ENCODE data around the gene HSBP1L1. TPM values are rescaled to one million over a fixed set of nuclear protein-coding genes. Genes with fewer than 3 reads are reported as not detected.

HSBP1L1 gene
- total RNA-seq, 1 experiment from 2014 or later, result 18.1 TPM

DNA sequence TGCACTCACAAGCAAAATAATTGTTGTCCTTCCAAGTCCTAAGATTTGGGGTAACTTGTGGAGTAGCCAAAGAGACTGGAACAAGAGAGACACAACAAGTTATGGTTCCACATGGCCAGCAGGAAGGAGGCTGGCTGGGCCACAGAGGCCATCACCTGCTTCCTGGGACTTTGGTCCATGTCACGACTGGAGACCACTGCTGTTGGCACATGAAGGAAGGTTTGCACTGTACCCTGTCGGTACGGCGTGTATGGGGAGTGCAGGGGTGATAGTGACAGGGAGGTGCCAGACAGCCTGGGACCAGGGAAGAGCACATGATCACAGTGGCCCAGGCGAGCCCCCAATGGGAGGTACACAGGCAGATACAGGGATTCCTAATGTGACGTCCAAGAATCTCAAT, 28.5 kb upstream of the HSBP1L1 start:
- H3K4me3 ChIP-seq, result no peak overlapping the region
- peaks cover 20% of the 10 kb centered on the region for H3K9me3 ChIP-seq (replicated peaks)

DNA sequence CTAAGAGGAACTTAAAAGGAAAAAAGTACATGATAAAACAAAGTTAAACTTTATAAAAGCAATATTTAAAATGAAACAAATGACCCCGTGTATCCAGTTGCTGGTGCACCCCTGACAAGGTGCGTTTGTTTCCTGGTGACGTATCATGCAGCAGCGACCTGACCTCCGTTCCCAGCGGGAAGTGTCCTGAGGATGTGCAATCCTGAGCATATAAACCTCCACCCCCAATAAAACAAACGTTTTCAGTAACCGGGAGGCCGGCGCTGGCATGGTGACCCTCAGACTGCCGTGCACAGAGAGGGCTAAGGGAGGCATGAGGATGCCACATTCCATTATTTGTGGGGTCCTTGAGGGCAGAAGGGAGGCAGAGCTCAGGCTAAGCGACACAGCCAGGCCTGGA, 27.8 kb upstream of the HSBP1L1 start:
- Histone ChIP-seq H3K9me3 (replicated peaks) (peaks cover 17% of the 10 kb centered on the region), H3K4me1 (replicated peaks) (no peaks in the 10 kb centered on the region), H3K27me3 (replicated peaks) (no peaks in the 10 kb centered on the region), H3K36me3 (peaks cover 31% of the 10 kb centered on the region), H3K27ac (no peak overlapping the region), H3K4me3 (no peak overlapping the region)
- no peak for DNase-seq (ENCODE audit: low read depth in 1 of 2, low spot score in 2 of 2)

More for the DNA sequence above, 28.5 kb upstream of the HSBP1L1 start:
- DNase-seq (ENCODE audit: low read depth in 1 of 2, low spot score in 2 of 2), result no peak
- Histone ChIP-seq H3K27me3 (replicated peaks) (no peaks in the 10 kb centered on the region), H3K36me3 (peaks cover 27% of the 10 kb centered on the region), H3K4me1 (replicated peaks) (no peaks in the 10 kb centered on the region), H3K27ac (no peak overlapping the region)

DNA sequence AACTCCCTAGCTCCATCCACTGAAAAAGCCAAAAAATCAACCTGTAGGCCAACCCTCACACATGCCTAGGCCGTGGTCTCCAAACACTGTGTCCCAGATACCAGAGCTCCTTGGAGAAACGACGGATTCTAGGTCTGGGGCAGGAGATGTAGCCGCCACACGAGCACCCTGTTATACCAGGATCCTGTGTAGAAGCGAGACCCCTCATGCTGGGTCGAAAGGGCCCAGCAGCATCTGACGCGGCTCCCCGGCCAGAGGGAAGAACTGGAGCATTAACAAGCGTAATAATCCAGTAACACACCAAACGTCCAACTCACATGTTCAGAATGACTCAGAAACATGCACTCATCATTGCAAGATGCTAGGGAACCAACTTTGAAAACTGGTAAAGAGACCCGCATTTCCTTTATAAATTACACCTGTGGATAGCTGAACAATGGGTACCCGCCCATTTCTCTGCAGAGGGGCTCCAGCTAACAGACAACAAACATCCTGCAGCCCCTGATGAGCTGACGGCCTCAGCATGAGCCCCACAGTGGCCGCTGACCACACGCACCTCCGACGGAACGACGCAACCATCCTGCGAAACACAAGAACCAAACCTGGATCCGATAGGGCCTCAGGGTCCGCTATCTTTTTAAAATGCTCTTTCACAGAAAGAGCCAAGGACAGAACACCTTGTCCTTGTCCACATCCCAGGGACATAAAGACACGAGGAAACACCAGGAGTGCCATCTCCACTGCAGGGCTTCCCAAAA, 27.2 kb upstream of the HSBP1L1 start:
- Histone ChIP-seq H3K36me3 (peaks cover 33% of the 10 kb centered on the region), H3K27me3 (replicated peaks) (no peaks in the 10 kb centered on the region), H3K4me3 (no peak overlapping the region), H3K9me3 (replicated peaks) (peaks cover 17% of the 10 kb centered on the region), H3K27ac (no peak overlapping the region), H3K4me1 (replicated peaks) (no peaks in the 10 kb centered on the region)
- peak in 1 of 2 experiments; percentile 27 for DNase-seq (ENCODE audit: low read depth in 1 of 2, low spot score in 2 of 2)

DNA sequence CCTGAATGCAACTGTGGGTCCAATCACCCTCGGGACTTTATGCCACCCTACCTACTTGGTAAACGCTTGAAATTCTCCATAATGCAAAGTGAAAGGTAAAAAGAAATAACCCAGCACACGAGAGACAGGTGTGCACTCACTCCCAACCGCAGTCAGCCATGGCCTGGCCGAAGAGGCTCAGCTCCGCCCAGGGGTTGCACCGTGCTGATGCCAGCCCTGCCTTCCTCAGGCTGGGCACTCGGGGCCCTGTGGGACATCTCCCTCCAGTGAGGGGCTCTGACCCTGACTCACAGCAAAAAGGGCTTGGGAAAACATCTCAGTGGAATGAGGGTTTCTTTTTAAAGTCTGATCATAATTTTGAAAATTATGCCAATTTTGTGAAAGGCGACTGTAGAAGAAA, 26.2 kb upstream of the HSBP1L1 start:
- Histone ChIP-seq H3K27ac (no peak overlapping the region), H3K9me3 (replicated peaks) (peaks cover 14% of the 10 kb centered on the region), H3K36me3 (peaks cover 40% of the 10 kb centered on the region), H3K4me3 (no peak overlapping the region), H3K4me1 (replicated peaks) (no peaks in the 10 kb centered on the region), H3K27me3 (replicated peaks) (no peaks in the 10 kb centered on the region)
- DNase-seq (ENCODE audit: low read depth in 1 of 2, low spot score in 2 of 2), result no peak

DNA sequence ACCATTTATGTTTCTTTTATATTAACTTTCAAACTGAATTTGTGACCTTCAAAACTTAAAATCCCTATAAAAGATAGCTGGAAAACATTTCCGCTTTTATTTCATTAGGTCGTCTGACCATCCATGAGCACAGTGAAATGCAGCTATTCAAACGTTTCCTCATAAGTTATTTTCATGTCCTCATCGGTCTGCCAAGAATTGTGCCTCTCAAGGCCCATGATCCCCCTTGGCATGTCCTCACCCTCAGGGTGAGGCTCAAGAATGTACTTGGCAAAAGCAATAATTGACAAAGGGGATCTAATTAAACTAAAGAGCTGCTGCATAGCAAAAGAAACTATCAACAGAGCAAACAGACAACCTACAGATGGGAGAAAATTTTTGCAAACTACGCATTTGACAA, 25.3 kb upstream of the HSBP1L1 start:
- DNase-seq (ENCODE audit: low read depth in 1 of 2, low spot score in 2 of 2), result no peak
- H3K27me3 ChIP-seq (replicated peaks), result no peaks in the 10 kb centered on the region
- H3K4me1 ChIP-seq (replicated peaks), result no peaks in the 10 kb centered on the region
- H3K4me3 ChIP-seq, result no peak overlapping the region
- H3K36me3 ChIP-seq, result peaks cover 40% of the 10 kb centered on the region
- no peak overlapping the region for H3K27ac ChIP-seq
- H3K9me3 ChIP-seq (replicated peaks), result peaks cover 14% of the 10 kb centered on the region

DNA sequence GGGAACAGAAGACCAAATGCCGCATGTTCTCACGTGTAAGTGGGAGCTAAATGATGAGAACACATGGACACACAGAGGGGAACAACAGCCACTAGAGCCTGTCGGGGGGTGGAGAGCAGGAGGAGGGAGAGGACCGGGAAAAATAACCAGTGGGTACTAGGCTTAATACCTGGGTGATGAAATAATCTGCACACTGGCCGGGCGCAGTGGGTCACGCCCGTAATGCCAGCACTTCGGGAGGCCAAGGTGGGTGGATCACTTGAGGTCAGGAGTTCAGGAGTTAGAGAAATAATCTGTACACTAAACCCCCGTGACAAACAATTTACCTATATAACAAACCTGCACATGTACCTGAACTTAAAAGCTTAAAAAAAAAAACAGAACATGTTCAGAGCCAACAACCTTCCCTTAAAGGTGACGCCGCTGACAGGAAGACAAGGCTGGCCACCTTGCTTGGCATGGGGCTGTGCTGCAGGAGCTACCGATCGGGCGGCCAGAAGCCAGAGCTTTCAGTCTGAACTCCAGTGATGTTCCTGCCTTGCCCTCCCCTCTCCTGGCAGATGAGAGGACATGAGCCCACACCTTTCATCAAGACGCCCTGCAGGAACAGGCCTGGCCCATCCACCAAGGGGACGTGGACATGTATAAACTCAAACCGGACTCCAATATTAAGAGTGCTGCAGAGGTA, 24.2 kb upstream of the HSBP1L1 start:
- Histone ChIP-seq H3K27me3 (replicated peaks) (no peaks in the 10 kb centered on the region), H3K4me3 (no peak overlapping the region), H3K4me1 (replicated peaks) (no peaks in the 10 kb centered on the region), H3K36me3 (peaks cover 32% of the 10 kb centered on the region), H3K27ac (no peak overlapping the region), H3K9me3 (replicated peaks) (peaks cover 14% of the 10 kb centered on the region)
- DNase-seq (ENCODE audit: low read depth in 1 of 2, low spot score in 2 of 2), result peak in 1 of 2 experiments; percentile 20

DNA sequence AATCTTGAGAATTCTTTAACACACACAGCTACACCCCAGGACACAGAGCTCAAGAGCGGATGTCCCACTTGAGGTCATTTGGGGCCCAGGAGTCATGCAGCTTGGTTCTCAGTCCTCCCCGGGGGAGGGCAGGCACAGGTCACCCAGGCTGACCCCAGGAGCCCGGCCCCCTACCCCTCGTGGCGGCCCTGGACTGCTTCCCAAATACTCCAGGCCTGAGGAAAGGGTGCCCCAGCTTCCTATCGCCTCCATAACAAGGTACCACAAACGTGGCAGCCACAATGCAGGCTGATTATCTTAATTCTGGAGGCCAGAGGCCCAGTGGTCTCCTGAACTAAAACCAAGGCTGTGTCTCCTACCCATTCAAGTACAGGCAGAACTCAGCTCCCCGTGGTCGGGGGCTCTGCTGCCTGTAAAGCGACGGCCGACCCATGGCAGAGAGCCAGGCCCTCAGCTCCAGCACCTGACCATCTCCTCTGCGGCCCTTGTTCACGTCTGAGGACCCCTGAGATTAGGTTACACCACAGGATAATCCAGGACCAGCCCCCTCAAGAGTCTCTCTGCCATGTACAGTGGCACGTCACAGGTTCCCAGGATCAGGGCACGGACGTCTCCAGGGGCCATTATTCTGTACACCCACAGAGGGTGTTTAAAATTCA, 23.5 kb upstream of the HSBP1L1 start:
- Histone ChIP-seq H3K27ac (no peak overlapping the region), H3K9me3 (replicated peaks) (peaks cover 9% of the 10 kb centered on the region), H3K36me3 (peaks cover 31% of the 10 kb centered on the region), H3K4me3 (no peak overlapping the region), H3K27me3 (replicated peaks) (no peaks in the 10 kb centered on the region), H3K4me1 (replicated peaks) (no peaks in the 10 kb centered on the region)
- DNase-seq (ENCODE audit: low read depth in 1 of 2, low spot score in 2 of 2), result peak in 1 of 2 experiments; percentile 32

DNA sequence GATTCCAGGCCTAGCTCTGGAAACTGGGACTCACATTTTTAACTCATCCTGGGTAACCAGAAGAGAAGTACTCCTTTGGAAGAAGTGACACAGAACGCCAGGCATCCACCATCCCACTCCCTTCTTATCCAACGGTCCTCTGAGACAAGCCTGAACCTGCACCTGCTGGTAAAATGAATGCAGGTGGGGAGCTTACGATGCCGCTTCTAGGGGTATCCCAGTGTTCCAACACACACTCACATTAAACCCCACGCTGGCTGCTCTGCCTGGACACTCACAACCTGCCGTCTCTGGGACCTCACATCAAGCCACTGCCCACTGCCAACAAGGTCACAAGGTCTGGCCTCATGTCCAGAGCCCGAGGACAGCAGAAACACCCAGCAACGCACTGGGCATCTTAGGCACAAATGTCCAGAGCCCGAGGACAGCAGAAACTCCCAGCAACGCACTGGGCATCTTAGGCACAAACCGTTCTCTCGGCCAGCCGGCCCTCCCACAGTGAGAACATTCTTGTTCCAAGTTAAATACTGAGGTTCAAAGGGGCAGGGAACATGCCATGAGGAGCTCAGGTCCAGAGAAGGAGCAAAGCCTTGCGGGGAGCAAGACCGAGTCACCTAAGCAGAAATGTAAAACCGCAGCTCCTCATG, 22.8 kb upstream of the HSBP1L1 start:
- Histone ChIP-seq H3K36me3 (peaks cover 25% of the 10 kb centered on the region), H3K4me3 (no peak overlapping the region), H3K4me1 (replicated peaks) (no peaks in the 10 kb centered on the region), H3K27me3 (replicated peaks) (no peaks in the 10 kb centered on the region), H3K27ac (no peak overlapping the region), H3K9me3 (replicated peaks) (peaks cover 7% of the 10 kb centered on the region)
- peak in 1 of 2 experiments; percentile 31 for DNase-seq (ENCODE audit: low read depth in 1 of 2, low spot score in 2 of 2)

DNA sequence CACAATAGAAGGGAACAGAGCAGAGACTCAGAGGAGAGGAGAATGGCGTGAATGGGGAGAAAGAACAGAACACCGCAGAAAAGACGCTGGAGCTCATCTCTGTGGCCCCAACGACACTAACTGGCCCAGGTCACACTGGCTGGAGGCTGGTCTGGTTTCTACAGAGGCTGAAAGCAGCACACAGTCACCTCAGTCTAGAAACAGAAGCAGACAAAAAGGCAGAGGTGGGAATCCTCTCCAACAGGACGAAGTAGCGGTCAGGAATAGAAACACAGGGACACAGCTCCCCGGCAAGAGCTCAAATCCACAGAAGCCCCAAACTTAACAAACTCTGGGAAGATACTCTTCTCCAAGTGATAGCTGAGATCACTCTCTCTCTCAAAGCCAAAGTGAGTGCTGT, 22.2 kb upstream of the HSBP1L1 start:
- Histone ChIP-seq H3K4me1 (replicated peaks) (no peaks in the 10 kb centered on the region), H3K9me3 (replicated peaks) (peaks cover 4% of the 10 kb centered on the region), H3K27ac (no peak overlapping the region), H3K4me3 (no peak overlapping the region), H3K36me3 (peaks cover 23% of the 10 kb centered on the region), H3K27me3 (replicated peaks) (no peaks in the 10 kb centered on the region)
- DNase-seq (ENCODE audit: low read depth in 1 of 2, low spot score in 2 of 2), result no peak

DNA sequence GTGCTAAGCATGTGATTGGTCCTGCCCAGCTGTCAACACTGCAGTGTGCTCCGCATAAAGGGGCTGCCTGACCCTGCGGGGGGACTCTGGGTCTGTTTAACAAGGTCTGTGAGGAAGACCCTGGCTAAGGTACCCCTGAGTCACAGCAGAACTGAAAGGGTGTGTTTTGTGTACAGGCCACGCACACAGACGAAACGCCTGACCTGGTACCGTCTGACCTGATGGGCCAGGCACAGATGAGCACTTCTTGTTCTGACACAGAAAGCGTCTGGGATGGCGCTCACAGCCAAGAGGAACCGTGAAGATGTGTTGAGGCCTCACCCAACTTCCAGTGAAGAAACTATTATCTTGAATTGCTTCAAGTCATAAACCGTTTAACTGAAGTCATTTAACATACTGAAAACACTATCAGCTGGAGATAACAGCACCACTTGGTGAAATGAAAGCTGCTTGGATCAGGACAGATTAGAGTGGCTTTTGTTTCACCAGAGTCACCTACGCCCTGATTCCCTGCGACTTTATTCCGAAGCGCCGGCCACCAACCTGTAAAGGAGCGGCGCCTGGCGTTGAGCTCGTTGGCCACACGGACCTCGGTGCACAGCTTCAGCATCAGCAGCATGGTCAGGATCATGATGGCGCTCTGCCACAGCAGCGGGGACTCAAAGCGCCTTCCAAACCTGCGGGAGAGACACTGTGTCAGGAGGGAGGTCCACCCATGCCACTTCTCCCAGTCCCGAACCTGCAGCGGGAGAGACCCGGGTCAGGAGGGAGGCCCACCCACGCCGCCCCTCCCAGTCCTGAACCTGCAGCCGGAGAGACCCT, 21.4 kb upstream of the HSBP1L1 start:
- Histone ChIP-seq H3K4me1 (replicated peaks) (no peaks in the 10 kb centered on the region), H3K9me3 (replicated peaks) (no peaks in the 10 kb centered on the region), H3K4me3 (no peak overlapping the region), H3K27ac (no peak overlapping the region), H3K27me3 (replicated peaks) (no peaks in the 10 kb centered on the region), H3K36me3 (peaks cover 22% of the 10 kb centered on the region)
- peak in 1 of 2 experiments; percentile 36 for DNase-seq (ENCODE audit: low read depth in 1 of 2, low spot score in 2 of 2)

DNA sequence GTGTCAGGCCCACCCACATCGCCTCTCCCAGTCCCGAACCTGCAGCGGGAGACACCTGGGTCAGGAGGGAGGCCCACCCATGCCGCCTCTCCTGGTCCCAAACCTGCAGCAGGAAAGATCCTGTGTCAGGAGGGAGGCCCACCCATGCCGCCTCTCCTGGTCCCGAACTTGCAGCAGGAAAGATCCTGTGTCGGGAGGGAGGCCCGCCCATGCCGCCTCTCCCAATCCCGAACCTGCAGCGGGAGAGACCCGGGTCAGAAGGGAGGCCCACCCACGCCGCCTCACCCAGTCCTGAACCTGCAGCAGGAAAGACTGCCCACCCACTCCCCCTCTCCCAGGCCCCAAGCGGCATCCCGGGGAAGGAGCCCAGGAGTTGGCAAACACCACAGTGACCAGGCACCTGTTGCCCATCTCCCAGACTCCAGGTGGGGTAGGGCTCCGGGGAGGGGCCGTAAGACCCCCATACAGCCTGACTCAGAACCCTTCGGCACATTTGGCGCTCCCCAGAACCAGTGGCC, 20.8 kb upstream of the HSBP1L1 start:
- Histone ChIP-seq H3K9me3 (replicated peaks) (no peaks in the 10 kb centered on the region), H3K4me3 (no peak overlapping the region), H3K4me1 (replicated peaks) (no peaks in the 10 kb centered on the region), H3K27me3 (replicated peaks) (no peaks in the 10 kb centered on the region), H3K27ac (no peak overlapping the region), H3K36me3 (peaks cover 27% of the 10 kb centered on the region)
- DNase-seq (ENCODE audit: low read depth in 1 of 2, low spot score in 2 of 2), result peak in 1 of 2 experiments; percentile 40

DNA sequence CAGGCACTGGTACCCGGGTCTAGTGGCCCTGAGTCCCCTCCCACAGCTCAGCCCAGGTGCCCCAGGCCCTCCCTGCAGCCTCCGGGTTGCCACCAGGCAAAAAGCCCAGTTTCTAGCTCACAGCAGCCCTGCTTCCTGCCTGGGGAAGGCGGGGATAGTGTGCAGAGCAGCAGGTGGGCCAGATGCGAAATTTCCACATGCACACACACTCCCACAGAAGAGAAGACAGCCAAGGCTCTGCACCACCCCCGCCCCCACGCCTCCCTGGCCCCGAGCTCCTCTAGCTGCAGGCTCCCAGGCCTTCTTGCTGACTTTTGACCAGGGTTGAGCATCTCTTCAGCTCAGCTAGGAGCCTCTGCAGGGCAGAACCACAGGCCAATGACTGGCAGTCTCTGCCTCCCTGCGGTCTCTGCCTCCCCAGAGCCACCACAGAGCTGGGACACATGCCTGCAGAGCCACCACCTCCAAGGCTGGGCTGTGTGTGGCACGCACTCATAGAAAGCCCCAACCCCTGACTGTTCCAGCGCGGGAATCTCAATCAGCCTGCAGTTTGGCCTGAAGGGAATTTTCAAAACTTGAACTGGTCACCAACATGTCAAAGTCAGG, 20.2 kb upstream of the HSBP1L1 start:
- Histone ChIP-seq H3K9me3 (replicated peaks) (no peaks in the 10 kb centered on the region), H3K4me3 (no peak overlapping the region), H3K27me3 (replicated peaks) (no peaks in the 10 kb centered on the region), H3K27ac (no peak overlapping the region), H3K4me1 (replicated peaks) (no peaks in the 10 kb centered on the region), H3K36me3 (peaks cover 27% of the 10 kb centered on the region)
- peak in 1 of 2 experiments; percentile 32 for DNase-seq (ENCODE audit: low read depth in 1 of 2, low spot score in 2 of 2)

Data from SJSA1 (cell line).